Liver (tissue), 9 donors: Measurements from ENCODE around the gene SLC24A4. TPM values are rescaled to one million over a fixed set of nuclear protein-coding genes. Genes with fewer than 3 reads are reported as not detected.

Experiments
- DNase-seq: peaks from one replicate; pipeline ENCODE4 v3.0.0-alpha.2; 2017; ENCODE audit warnings: low spot score
- H3K27ac ChIP-seq, 2 donors: one replicate each; pipeline ENCODE4 v1.7.0; 2013; ENCODE audit warnings: inconsistent platforms in 2 of 2, low read length in 2 of 2, control low read depth in 1 of 2, low read depth in 1 of 2, mild to moderate bottlenecking in 1 of 2
- H3K27me3 ChIP-seq, 4 donors: one replicate each; pipeline versions ENCODE4 v1.6.1 to v1.7.0; 2013; ENCODE audit warnings: low read length in 3 of 4, inconsistent platforms in 1 of 4, mild to moderate bottlenecking in 1 of 4, moderate library complexity in 1 of 4; ENCODE audit not compliant: control insufficient read depth in 4 of 4, insufficient read depth in 4 of 4
- H3K36me3 ChIP-seq, 4 donors: one replicate each; pipeline versions ENCODE4 v1.6.1 to v1.7.0; 2013; ENCODE audit warnings: low read length in 3 of 4, mild to moderate bottlenecking in 3 of 4, low read depth in 1 of 4, moderate library complexity in 1 of 4; ENCODE audit not compliant: control insufficient read depth in 4 of 4, insufficient read depth in 3 of 4
- H3K4me1 ChIP-seq, 4 donors: one replicate each; pipeline versions ENCODE4 v1.6.1 to v1.7.0; 2013; ENCODE audit warnings: low read length in 3 of 4, mild to moderate bottlenecking in 3 of 4, moderate library complexity in 1 of 4; ENCODE audit not compliant: control insufficient read depth in 4 of 4, insufficient read depth in 4 of 4
- H3K4me3 ChIP-seq, 3 donors: one replicate each; pipeline versions ENCODE4 v1.6.1 to v1.7.0; 2013; ENCODE audit warnings: low read length in 3 of 3, control low read depth in 1 of 3, low read depth in 1 of 3, mild to moderate bottlenecking in 1 of 3
- H3K9ac ChIP-seq, 2 donors: one replicate each; pipeline ENCODE4 v1.7.0; 2013; ENCODE audit warnings: low read length in 2 of 2, mild to moderate bottlenecking in 2 of 2, moderate library complexity in 2 of 2, control low read depth in 1 of 2, low read depth in 1 of 2
- H3K9me3 ChIP-seq, 4 donors: one replicate each; pipeline versions ENCODE4 v1.6.1 to v1.7.0; 2013; ENCODE audit warnings: low read length in 3 of 4; ENCODE audit not compliant: control insufficient read depth in 4 of 4
- ATF3 ChIP-seq: IDR thresholded peaks from 2 replicates; pipeline ENCODE4 v1.6.1; 2016; ENCODE audit warnings: antibody characterized with exemption
- CTCF ChIP-seq: fragments of 150-350 bp; IDR thresholded peaks from 2 replicates; pipeline ENCODE4 v1.5.1; 2017; ENCODE audit warnings: improper control_type of control experiment, low read depth, low read length; ENCODE audit not compliant: missing input control
- EGR1 ChIP-seq, 2 donors: IDR thresholded peaks; 2 replicates each; pipeline ENCODE4 v1.6.1; 2016 to 2018; ENCODE audit warnings: antibody characterized with exemption in 2 of 2, low read depth in 2 of 2
- FOXA1 ChIP-seq: IDR thresholded peaks from 2 replicates; pipeline ENCODE4 v1.6.1; 2016; ENCODE audit warnings: antibody characterized with exemption
- GABPA ChIP-seq, 2 donors: IDR thresholded peaks in 1 of 2; conservative IDR thresholded peaks in 1 of 2; 2 replicates each; pipeline ENCODE4 v1.6.1; 2016; ENCODE audit warnings: antibody characterized with exemption in 2 of 2, mild to moderate bottlenecking in 1 of 2, moderate library complexity in 1 of 2
- HNF4A ChIP-seq, 2 donors: conservative IDR thresholded peaks; 2 replicates each; pipeline ENCODE4 v1.6.1; 2016; ENCODE audit warnings: antibody characterized with exemption in 2 of 2, mild to moderate bottlenecking in 2 of 2
- HNF4G ChIP-seq: IDR thresholded peaks from 2 replicates; pipeline ENCODE4 v1.6.1; 2016; ENCODE audit warnings: antibody characterized with exemption
- NR2F2 ChIP-seq: IDR thresholded peaks from 2 replicates; pipeline ENCODE4 v1.6.1; 2016; ENCODE audit warnings: antibody characterized with exemption
- RXRA ChIP-seq, 2 donors: IDR thresholded peaks; 2 replicates each; pipeline ENCODE4 v1.6.1; 2017 to 2018; ENCODE audit warnings: antibody characterized with exemption in 2 of 2, mild to moderate bottlenecking in 1 of 2
- SP1 ChIP-seq: IDR thresholded peaks from 2 replicates; pipeline ENCODE4 v1.6.1; 2018; ENCODE audit warnings: antibody characterized with exemption, mild to moderate bottlenecking
- YY1 ChIP-seq: IDR thresholded peaks from 2 replicates; pipeline ENCODE4 v1.6.1; 2016; ENCODE audit warnings: antibody characterized with exemption, mild to moderate bottlenecking
- ZBTB33 ChIP-seq: IDR thresholded peaks from 2 replicates; pipeline ENCODE4 v1.6.1; 2016; ENCODE audit warnings: antibody characterized with exemption
- WGBS: extraction: QIAGEN DNeasy Blood & Tissue Kit; methylation state at CpG from one replicate; pipeline ENCODE4 v1.1.7; 2013; 5-methylcytosine and 5-hydroxymethylcytosine counted together
- polyA plus RNA-seq, 2 donors: library from polyadenylated mRNA; stranded (reverse) in 1 of 2; unstranded in 1 of 2; fragments of 200-250 nt in 1 of 2; fragments of >200 nt in 1 of 2; fragmentation: Nextera tagmentation in 1 of 2; extraction: Ambion mirVana in 1 of 2; gene quantifications; one replicate each; pipeline versions ENCODE4 v1.2.1 to v1.2.3, GENCODE V29; 2013 to 2015
- total RNA-seq, 2 donors: library from RNA; depleted of rRNA; stranded (reverse); fragments of >200 nt; gene quantifications; one replicate each; pipeline ENCODE4 v1.2.3, GENCODE V29; 2014
- donor health status: healthy.
- donor health status: healthy.
- donor health status: healthy.
- donor health status: healthy.
- donor health status: healthy.

Gene SLC24A4
- total and polyA plus RNA-seq, 4 donors, result 0.06 to 0.23 (median 0.12) TPM

GRCh38 chr14:92469515-92469914, 146.6 kb downstream of the SLC24A4 start:
- peaks cover 0 to 7% (median 0%) of the 10 kb centered on the region in 4 donors for H3K4me1 ChIP-seq
- H3K9me3 ChIP-seq, result peaks cover 0 to 3% (median 3%) of the 10 kb centered on the region in 4 donors
- no peaks in the 10 kb centered on the region for H3K36me3 ChIP-seq
- TF ChIP-seq NR2F2, result no peak
- TF ChIP-seq CTCF, result no peak
- no peak for TF ChIP-seq RXRA (IDR thresholded peaks at IDR 0.05)
- TF ChIP-seq ZBTB33, result no peak
- no peak for TF ChIP-seq FOXA1
- TF ChIP-seq ATF3, result no peak
- TF ChIP-seq HNF4A (conservative IDR thresholded peaks at IDR 0.05), result no peak
- no peak for TF ChIP-seq HNF4G
- TF ChIP-seq EGR1 (IDR thresholded peaks at IDR 0.05; ENCODE audit: low read depth in 2 of 2), result no peak
- no peak for TF ChIP-seq YY1
- no peak overlapping the region for H3K9ac ChIP-seq
- no peak overlapping the region for H3K27ac ChIP-seq
- no peaks in the 10 kb centered on the region for H3K27me3 ChIP-seq
- DNase-seq, result no peak
- WGBS, result 92% methylated on average over 2 of the region's 2 CpGs
- no peak overlapping the region for H3K4me3 ChIP-seq

GRCh38 chr14:92470215-92470614, 147.2 kb downstream of the SLC24A4 start:
- Histone ChIP-seq H3K27me3 (no peaks in the 10 kb centered on the region), H3K4me3 (no peak overlapping the region), H3K27ac (no peak overlapping the region), H3K9ac (no peak overlapping the region), H3K9me3 (peaks cover 0 to 3% (median 3%) of the 10 kb centered on the region in 4 donors), H3K4me1 (peaks cover 0 to 11% (median 2%) of the 10 kb centered on the region in 4 donors), H3K36me3 (no peaks in the 10 kb centered on the region)
- no peak for DNase-seq
- no peak for TF ChIP-seq ZBTB33
- no peak for TF ChIP-seq SP1
- TF ChIP-seq NR2F2, result no peak
- TF ChIP-seq CTCF, result no peak
- TF ChIP-seq ATF3, result no peak
- no peak for TF ChIP-seq GABPA (IDR thresholded peaks at IDR 0.05 in 1 of 2, conservative IDR thresholded peaks at IDR 0.05 in 1 of 2)
- TF ChIP-seq YY1, result no peak
- WGBS, result 95% methylated on average over 3 of the region's 3 CpGs
